ELR (cell line): ENCODE measurements around the gene ARSG.
"Not testable (repeated sequence)": the region's sequence is repeated elsewhere in the genome, so short reads cannot be mapped to it uniquely, and the experiment has no call there.

Experiments used
- DNase-seq: peaks from one replicate; pipeline ENCODE4 v3.0.0-alpha.2; 2015; ENCODE audit warnings: low read depth

ARSG gene

DNA sequence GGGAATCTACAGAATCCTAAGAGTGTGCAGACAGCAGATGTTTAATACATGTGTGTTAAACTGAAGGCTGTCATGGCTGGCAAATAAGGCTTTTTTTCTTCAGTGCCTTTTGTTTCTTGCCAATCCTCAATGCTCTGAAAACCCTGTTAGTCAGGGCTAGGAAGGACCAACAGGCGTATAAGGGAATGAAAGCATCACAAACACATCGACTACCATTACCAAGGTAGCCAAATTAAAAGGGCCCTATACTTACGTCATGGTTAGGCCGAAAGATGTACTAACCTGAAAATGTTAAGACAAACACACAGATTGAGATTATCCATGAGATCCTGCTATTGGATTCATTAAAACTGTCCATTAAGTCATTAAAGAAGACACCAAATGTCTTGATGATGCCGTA is 13.5 kb upstream of the ARSG start:
- DNase-seq: no peak

- DNase-seq: not testable (repeated sequence)
Observed at GRCh38 chr17:68281965-68282364, 9.3 kb upstream of the ARSG start.

DNA sequence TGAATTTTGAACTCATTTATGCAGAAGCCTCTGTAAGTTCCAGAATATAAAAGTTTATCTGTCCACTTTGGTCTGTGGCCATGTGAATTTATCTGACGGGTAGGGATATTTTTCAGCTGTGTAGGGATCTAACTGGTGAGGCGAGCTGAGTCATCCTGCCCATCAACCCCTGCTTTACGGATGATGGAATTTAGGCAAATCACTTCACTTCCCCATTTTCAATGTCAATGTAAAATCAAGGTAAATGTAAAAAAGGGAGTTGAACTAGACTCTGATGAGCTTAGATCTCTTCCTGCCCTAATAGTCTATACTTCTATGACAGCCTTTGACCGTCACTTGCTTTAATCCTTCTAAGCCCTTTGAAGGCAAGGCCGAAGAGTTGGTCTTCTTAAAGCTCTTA is 2.9 kb upstream of the ARSG start:
- peak; percentile 47 for DNase-seq

GRCh38 chr17:68288804-68289203 is 2.5 kb upstream of the ARSG start:
- peak; percentile 41 for DNase-seq

DNA sequence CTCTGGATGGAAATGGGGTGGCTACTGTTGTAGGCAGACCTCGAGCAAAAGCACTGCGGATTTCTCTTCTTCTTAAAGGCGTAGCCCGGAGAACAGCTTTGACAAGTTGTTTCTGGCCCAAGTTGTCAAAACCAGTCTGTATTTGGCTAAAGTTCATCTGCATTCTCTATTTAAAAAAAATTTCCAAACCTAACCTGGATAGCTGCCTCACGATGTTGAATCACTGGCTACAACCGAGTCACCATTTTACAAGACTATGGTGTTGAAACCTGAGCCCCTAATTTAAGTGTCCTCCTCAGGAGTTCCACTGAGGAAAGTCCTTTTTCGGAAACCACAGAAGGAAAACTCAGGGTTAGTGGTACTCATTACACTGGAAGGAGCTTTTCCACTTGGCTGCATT is 1.8 kb upstream of the ARSG start:
- peak; percentile 27 for DNase-seq

- peak; percentile 20 for DNase-seq
Observed at GRCh38 chr17:68289936-68290267, 1.4 kb upstream of the ARSG start.

DNA sequence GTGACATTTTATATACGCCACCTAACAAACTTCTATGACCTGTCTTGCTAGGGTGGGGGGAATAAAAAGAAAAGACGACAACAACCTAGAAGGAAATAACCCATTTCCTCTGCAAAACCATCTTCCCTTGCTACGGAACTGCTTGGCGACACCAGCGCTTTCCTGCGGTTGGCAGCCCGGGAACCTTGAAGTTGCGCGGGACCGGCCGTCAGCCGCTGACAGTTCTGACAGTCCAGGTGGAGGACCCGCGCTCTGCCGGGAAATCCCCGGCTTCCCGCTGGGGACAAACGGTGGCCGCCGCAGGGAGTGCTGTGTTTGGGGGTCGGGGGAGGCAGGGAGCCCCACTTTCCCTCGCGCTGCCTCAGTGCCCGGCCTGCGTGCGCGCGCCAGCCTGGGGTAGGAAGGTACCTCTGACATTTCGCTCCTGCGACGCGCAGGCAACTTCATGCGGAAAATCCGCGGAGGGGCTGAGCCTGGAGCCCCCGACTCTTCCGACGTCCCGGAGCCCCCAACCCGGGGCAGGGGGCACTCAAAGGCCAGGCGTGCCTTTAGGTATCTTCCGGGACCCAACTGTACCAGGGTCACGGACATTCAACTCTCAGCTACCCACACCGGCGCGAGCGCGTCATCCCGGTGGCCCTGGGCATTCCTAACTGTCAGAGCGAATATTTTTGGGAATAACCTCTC is 884 bp upstream of the ARSG start:
- DNase-seq: peak; percentile 37

- DNase-seq: peak; percentile 89
Observed at GRCh38 chr17:68291836-68292688, 767 bp downstream of the ARSG start.

DNA sequence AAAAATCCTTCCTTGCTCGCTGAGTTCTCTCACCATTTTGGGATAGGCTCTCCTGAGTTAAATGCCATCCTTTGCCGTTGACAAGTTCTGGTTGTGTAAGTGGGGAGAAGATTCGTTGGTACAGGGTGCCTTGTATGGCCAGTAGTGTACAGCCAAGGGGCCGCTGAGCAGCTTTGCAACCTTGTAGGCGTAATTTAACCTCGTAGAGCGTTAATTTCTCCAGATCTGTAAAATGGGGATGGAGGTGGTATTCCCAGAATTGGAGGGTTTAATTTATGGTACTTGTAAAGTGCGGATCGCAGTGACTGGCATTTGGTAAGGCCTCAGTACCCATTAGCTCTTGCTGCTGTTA is 1.4 kb downstream of the ARSG start:
- no peak for DNase-seq

GRCh38 chr17:68293490-68294195 is 2.3 kb downstream of the ARSG start:
- no peak for DNase-seq

- no peak for DNase-seq
Observed at GRCh38 chr17:68294196-68294555, 2.9 kb downstream of the ARSG start.

- no peak for DNase-seq
Observed at GRCh38 chr17:68294617-68295016, 3.3 kb downstream of the ARSG start.

DNA sequence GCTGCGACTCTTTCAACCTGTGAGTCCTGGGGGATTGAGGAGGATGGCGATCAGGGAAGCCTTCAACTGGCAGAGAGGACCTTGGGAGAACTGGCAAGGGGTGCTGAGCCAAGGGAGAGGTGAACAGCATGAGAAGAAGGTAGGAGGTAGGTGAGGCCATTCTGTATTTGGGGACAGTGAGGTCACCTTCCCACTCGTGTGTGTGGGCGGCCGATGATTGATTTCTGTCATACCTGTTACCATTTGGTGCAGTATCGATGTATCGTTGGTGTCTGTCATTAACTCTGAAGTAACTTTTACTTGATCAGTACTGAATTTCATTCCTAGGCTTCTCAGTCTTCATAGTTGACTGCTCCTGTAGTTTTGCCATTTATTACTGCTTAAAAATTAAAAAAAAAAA is 3.8 kb downstream of the ARSG start:
- DNase-seq: no peak

- DNase-seq: no peak
Observed at GRCh38 chr17:68296217-68297191, 5.2 kb downstream of the ARSG start.

DNA sequence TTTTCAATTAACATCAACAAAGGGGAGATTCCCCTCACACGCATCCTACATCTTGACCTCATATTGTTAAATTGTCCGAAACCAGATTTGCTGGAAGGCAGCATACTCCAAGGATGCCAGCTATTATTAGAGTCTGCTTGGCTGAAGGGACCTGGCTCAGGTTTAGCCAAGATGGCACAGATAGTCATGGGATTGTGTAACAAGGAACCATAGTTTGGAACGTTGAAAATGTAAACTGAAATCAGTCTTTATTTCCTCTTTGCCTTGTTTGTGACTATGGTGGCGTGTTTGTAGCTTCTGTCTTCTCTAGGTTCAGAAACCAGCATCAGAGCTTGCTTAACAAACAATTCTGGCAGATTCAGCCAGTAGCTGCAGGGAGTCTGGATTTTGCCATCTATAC is 5.9 kb downstream of the ARSG start:
- DNase-seq: no peak

DNA sequence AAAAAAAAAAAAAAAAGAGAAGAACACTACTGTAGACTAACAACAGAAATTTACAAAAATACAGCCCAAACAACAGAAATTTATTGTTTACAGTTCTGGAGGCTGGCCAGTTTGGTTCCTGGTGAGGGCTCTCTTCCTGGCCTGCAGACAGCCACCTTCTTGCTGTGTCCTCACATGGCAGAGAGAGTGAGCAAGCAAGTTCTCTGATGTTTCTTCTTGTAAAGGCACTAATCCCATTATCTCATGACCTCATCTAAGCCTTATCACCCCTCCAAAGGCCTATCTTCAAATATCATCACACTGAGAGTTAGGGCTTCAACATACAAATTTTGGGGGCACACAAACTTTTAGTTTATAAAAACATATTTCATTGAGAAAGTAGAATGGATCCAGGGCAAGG is 7.3 kb downstream of the ARSG start:
- DNase-seq: no peak

GRCh38 chr17:68299817-68300216 is 8.5 kb downstream of the ARSG start:
- DNase-seq: no peak

- no peak for DNase-seq
Observed at GRCh38 chr17:68301438-68301959, 10.2 kb downstream of the ARSG start.

DNA sequence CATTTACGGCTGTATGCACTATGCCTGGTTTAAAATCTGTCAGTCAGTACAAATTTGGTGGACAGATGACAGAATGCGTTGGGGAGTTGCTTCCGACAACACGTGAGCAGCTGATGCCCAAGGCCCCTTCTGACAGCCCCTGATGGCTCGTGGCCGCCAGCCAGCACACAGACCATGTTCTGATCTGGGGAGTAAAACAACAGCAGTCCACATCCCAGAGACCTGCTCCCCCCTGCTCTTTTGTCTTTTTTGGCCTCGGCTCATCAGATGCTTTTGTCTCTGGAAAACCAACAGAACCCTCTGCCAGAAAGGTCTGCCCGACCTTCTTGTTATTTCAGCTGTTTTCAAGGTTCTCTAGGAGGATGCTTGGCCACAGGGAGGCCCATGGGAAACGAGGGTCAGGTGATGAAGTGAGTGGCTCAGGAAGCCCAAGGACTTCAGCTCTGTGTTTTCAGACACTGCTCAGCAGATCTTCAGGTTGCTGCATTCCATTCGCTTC is 10.8 kb downstream of the ARSG start:
- no peak for DNase-seq

DNA sequence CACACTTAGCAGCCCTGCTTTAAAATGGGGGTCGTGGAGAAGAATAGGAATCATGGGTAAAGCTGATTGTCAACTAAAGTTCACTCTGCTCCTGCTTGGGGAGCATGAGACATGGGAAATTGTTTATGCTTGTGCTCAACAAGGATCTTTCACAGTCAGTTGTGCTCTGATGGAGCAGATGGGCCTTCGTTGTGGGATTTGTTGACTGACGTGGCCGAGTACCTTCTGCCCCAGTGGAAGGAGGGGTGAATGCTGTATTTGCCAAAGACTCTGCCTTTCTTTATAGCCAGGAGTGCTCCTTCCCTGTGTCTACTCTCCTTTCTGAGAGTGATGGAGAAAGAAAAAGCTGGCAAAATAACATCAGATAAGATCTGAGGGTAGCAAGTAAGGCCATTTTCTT is 11.4 kb downstream of the ARSG start:
- no peak for DNase-seq

DNA sequence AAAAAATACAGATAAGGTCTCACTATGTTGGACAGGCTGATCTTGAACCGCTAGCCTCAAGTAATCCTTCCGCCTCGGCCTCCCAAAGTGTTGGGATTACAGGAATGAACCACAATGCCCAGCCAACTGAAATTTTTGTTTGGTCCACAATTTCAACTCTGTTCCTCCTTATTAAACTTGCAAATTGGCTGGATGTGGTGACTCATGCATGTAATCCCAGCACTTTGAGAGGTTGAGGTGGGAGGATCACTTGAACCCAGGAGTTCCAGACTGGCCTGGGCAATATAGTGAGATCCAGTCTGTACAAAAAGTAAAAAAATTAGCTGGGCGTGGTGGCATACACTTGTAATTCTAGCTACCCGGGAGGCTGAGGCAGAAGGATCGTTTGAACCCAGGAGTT is 13.4 kb downstream of the ARSG start:
- DNase-seq: no peak

DNA sequence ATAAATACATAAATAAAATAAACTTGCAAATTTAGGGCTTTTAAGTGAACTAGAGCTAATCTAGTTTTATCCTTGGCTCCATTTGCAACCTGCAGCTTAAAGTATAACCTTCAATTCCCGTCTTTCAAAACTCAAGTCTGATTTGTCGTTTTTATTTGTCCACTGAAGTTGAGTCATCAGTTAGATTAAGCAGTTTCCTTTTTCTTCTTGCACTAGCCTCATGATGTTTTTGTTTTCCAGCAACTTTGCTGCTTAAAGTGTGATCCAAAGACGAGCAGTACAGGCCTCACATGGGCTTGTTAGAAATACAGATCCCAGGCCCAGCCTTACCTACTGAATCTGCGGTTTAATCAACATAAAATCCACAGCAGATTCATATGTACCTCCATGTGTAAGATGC is 13.8 kb downstream of the ARSG start:
- peak; percentile 43 for DNase-seq
